Tibial nerve (tissue), 3 donors: ENCODE data around the gene NATD1.

ENCODE experiments used
- CTCF ChIP-seq, 5 experiments: fragments of 200-600 bp in 3 of 5; fragments of 450-650 bp in 2 of 5; sonication (generic) in 3 of 5; IDR thresholded peaks; one replicate each; pipeline ENCODE4 v1.5.1; 2016 to 2019; ENCODE audit warnings: antibody characterized with exemption in 5 of 5, mild to moderate bottlenecking in 3 of 5, moderate library complexity in 2 of 5
- POLR2A ChIP-seq, 2 donors: fragments of 450-650 bp; IDR thresholded peaks; one replicate each; pipeline ENCODE4 v1.6.1; 2017; ENCODE audit warnings: antibody characterized with exemption in 2 of 2, mild to moderate bottlenecking in 2 of 2, moderate library complexity in 2 of 2

- TF ChIP-seq CTCF (IDR thresholded peaks at IDR 0.05) (no peak), POLR2A (IDR thresholded peaks at IDR 0.05) (no peak)
Observed at GRCh38 chr17:21253646-21254441, 634 bp upstream of the NATD1 start.
